Activated CD4-positive, alpha-beta memory T cell treated with anti-CD3 and anti-CD28 coated beads, Interleukin-2, amount 10 ng/mL, durations not matched to agents 7 days and 5 days (primary cell): ENCODE results near the gene YEATS4. TPM values are rescaled to one million over a fixed set of nuclear protein-coding genes. Genes with fewer than 3 reads are reported as not detected.
A peak's percentile ranks its signal among the peaks of the same experiment; 100 is the strongest.
"Not testable (repeated sequence)": the region's sequence is repeated elsewhere in the genome, so short reads cannot be mapped to it uniquely, and the experiment has no call there.

Experiments
- CTCF ChIA-PET: fragments of 350-600 bp; sonication (Branson Sonifier 250); formaldehyde crosslinking; loops from one replicate; lab custom pipeline; 2021; ENCODE audit warnings: antibody characterized with exemption, inconsistent platforms; lab: Charles Lee
- POLR2A ChIA-PET: fragments of 350-600 bp; sonication (Branson Sonifier 250); formaldehyde crosslinking; loops from one replicate; lab custom pipeline; 2021; ENCODE audit warnings: antibody characterized with exemption; lab: Charles Lee
- DNase-seq: peaks from one replicate; pipeline ENCODE4 v3.0.0-alpha.2; 2020
- H3K27ac Mint-ChIP-seq: one replicate; pipeline ENCODE4 v1.8.0; 2021; ENCODE audit warnings: mild to moderate bottlenecking, mixed read lengths
- H3K27me3 Mint-ChIP-seq: one replicate; pipeline ENCODE4 v1.8.0; 2021; ENCODE audit warnings: mixed read lengths
- H3K36me3 Mint-ChIP-seq: one replicate; pipeline ENCODE4 v1.8.0; 2021; ENCODE audit warnings: low read depth, mixed read lengths
- H3K4me1 Mint-ChIP-seq: one replicate; pipeline ENCODE4 v1.8.0; 2021; ENCODE audit warnings: mixed read lengths
- H3K4me3 Mint-ChIP-seq: one replicate; pipeline ENCODE4 v1.8.0; 2021; ENCODE audit warnings: mild to moderate bottlenecking, mixed read lengths
- H3K9me3 Mint-ChIP-seq: one replicate; pipeline ENCODE4 v1.8.0; 2021; ENCODE audit warnings: mixed read lengths
- total RNA-seq, 2 experiments: library from RNA; stranded (reverse); gene quantifications; one replicate each; pipeline ENCODE4 v1.2.3, GENCODE V29; 2021

YEATS4 gene
- total RNA-seq, result 10 to 100 TPM; 43.0 to 45.0 TPM

DNA sequence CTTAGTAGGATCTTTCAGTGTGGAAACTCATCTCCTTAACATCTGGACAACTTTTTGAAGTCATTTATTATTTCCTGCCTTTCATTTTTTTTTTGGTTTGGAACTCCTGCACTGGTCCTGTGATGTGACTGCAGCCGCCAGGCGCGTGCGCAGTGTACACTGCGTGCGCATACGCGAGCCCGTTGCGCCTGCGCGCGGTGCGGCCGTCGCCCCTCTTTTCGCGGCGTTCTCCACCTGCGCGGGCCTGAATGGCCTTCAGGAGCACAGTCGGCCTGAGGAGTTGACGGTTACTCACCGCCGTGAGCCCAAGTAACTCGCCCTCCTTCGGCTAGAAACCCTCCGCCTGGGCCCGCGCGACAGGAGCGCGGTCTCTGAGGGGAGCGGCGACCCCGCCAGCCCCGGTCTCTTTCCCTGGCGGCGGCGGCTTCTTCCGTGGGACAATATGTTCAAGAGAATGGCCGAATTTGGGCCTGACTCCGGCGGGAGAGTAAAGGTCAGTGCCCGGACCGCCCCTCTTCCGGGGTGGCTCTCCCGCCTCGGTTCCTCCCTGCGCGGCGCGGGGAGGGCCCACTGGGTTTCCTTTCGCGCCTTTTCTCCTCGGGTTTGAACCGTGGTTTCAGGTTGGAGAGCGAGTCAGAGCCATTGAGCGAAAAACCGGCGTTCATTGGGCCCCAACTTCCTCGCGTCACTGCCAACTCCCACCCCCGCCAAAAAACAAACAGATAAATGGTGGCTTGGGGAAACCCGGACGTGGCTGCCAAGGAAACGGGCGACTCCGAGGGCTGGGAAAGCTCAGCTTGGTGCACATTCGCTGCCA is at the start of gene YEATS4:
TSS of gene YEATS4 (plus strand) at position 213 of the 817 bp plus-strand sequence. CDS start at position 443, 230 bp downstream.
- peak within 1 kb of the TSS; percentile 92 for H3K4me3 Mint-ChIP-seq
- ChIA-PET POLR2A (interaction anchor here (0.8 to 3.0 kb wide), 13 partner anchors 25 to 380 kb away, joined by 3 to 38 read pairs (median 3); partner anchors contain the start of gene CCT2), CTCF (interaction anchor here (0.6 to 3.4 kb wide), 7 partner anchors 9 to 280 kb away, joined by 3 to 63 read pairs (median 4); partner anchors contain the start of gene LYZ)
- H3K4me1 Mint-ChIP-seq, result peaks cover 36% of the 10 kb centered on the region
- H3K27me3 Mint-ChIP-seq, result peaks cover 3% of the 10 kb centered on the region
- H3K27ac Mint-ChIP-seq, result peak within 1 kb of the TSS; percentile 89
- H3K36me3 Mint-ChIP-seq, result peaks cover 19% of the 10 kb centered on the region
- DNase-seq, result peak; percentile 91
- no peaks in the 10 kb centered on the region for H3K9me3 Mint-ChIP-seq

DNA sequence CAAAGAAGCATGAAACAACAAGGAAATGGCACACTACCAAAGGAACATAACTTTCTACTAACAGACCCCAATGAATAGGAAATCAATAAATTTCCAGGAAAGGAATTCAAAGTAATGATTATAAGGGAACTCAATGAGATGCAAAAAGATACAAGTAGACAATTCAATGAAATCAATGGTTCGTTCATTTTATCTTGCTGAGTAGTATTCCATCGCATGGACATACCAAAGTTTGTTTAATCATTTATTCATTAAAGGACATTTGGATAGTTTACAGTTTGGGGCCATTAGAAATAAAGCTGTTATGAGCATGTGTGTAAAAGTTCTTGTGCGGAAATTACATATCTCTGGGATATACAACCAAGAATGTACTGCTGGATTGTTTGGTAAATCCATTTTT is 46.3 kb upstream of the YEATS4 start:
- CTCF ChIA-PET, result no interaction called here
- POLR2A ChIA-PET, result no interaction called here
- Mint-ChIP-seq H3K27me3 (no peaks in the 10 kb centered on the region), H3K4me3 (no peak overlapping the region), H3K36me3 (no peaks in the 10 kb centered on the region), H3K9me3 (no peaks in the 10 kb centered on the region), H3K4me1 (no peaks in the 10 kb centered on the region), H3K27ac (no peak overlapping the region)
- DNase-seq, result no peak

DNA sequence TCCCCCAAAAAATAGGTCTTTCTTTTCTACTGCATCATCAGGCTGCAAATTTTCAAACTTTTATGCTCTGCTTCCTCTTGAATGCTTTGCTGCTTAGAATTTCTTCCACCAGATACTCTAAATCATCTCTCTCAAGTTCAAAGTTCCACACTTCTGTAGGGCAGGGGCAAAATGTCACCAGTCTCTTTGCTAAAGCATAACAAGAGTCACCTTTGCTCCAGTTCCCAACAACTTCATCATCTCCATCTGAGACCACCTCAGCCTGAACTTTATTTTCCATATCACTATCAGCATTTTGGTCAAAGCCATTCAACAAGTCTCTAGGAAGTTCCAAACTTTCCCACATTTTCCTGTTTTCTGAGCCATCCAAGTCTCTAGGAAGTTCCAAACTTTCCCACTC is 42.8 kb upstream of the YEATS4 start:
- H3K4me1 Mint-ChIP-seq, H3K9me3 Mint-ChIP-seq, H3K27ac Mint-ChIP-seq, H3K4me3 Mint-ChIP-seq, POLR2A ChIA-PET, CTCF ChIA-PET, H3K36me3 Mint-ChIP-seq, H3K27me3 Mint-ChIP-seq, DNase-seq: not testable (repeated sequence)

DNA sequence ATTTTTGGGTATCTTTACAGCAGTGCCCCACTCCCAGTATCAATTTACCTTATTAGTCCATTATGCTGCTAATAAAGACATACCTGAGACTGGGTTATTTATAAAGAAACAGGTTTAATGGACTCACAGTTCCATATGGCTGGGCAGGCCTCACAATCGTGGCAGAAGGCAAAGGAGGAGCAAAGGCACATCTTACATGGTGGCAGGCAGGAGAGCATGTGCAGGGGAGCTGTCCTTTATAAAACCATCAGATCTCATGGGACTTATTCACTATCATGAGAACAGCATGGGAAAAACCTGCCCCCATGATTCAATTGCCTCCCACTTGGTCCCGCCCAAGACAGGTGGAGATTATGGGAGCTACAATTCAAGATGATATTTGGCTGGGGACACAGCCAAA is 42.3 kb upstream of the YEATS4 start:
- H3K4me1 Mint-ChIP-seq, CTCF ChIA-PET, POLR2A ChIA-PET: not testable (repeated sequence)

DNA sequence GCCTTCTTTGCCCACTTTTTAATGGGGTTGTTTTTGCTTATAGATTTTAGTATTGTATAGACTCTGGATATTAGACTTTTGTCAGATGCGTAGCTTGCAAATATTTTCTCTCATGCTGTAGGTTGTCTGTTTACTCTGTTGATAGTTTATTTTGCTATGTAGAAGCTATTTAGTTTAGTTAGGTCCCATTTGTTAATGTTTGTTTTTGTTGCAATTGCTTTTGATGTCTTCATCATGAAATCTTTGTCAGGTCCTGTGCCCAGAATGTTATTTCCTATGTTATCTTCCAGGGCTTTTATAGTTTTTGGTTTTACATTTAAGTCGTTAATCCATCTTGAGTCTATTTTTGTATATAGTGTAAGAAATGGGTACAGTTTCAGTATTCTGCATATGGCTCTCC is 41.3 kb upstream of the YEATS4 start:
- Mint-ChIP-seq H3K9me3 (peaks cover 6% of the 10 kb centered on the region), H3K4me1 (no peaks in the 10 kb centered on the region), H3K36me3 (peaks cover 3% of the 10 kb centered on the region), H3K27me3 (peaks cover 8% of the 10 kb centered on the region), H3K4me3 (no peak overlapping the region), H3K27ac (no peak overlapping the region)
- DNase-seq, result no peak
- CTCF ChIA-PET, result no interaction called here
- POLR2A ChIA-PET, result no interaction called here

More for the DNA sequence above, 42.3 kb upstream of the YEATS4 start:
- H3K4me3 Mint-ChIP-seq, H3K27ac Mint-ChIP-seq, H3K36me3 Mint-ChIP-seq, H3K9me3 Mint-ChIP-seq, DNase-seq, H3K27me3 Mint-ChIP-seq: not testable (repeated sequence)

DNA sequence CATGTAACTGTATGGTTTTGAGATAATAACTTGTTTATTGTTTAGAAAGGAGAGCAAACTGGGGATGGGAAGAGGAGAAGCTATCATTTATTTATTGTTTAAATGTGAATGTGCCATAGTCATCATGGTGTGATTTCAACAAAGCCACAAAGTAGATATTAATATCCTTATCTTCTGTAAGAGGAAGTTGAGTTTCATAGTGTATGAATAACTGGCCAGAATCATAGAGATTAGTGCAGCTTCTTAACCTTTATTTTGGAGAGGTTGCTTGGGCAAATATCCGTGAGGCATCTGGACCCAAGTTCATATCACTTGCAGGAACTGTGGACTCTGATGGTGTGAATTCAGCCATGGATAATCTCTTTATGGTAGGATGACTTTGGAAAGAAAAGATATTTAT is 38.2 kb upstream of the YEATS4 start:
- H3K4me1 Mint-ChIP-seq, result peaks cover 4% of the 10 kb centered on the region
- no peak overlapping the region for H3K4me3 Mint-ChIP-seq
- H3K27me3 Mint-ChIP-seq, result peaks cover 8% of the 10 kb centered on the region
- POLR2A ChIA-PET, result interaction anchor here (0.7 kb wide), 1 partner anchor 11 kb away, joined by 3 read pairs; no protein-coding TSS in a partner anchor
- peaks cover 6% of the 10 kb centered on the region for H3K9me3 Mint-ChIP-seq
- DNase-seq, result no peak
- CTCF ChIA-PET, result interaction anchor here (0.9 kb wide), 1 partner anchor 13 kb away, joined by 3 read pairs; no protein-coding TSS in a partner anchor
- no peak overlapping the region for H3K27ac Mint-ChIP-seq
- H3K36me3 Mint-ChIP-seq, result peaks cover 3% of the 10 kb centered on the region

DNA sequence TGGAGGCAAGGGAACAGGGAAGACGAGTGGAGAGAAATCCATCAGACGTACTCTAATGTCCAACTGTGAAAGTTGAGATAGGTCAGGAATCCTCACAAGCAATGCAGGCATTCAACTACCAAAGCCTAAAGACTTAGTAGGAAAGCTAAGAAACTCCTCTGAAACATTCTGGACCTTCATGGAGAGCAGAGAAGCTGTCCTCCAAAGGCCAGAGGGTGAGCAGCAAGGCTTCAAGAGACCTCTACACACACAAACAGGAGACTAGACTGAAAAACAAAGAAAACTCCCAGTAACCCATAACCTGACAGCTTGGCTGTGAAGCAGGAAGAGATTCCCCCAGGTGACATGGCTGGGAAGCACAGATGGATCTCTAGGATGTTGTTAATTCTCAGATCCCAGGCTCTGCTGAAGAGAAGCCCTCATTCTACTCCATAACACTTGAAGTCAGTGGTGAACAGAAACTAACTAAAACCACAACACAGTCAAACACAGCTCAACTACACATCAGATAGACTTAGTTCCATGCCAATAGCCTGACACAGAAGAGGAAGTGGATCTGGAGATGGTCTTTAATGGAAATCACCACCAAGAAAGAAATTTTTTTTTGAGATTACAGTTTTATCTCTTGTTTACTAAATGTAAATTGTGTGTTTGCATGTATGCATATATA is 34.6 kb upstream of the YEATS4 start:
- H3K4me1 Mint-ChIP-seq, result peaks cover 19% of the 10 kb centered on the region
- H3K27me3 Mint-ChIP-seq, result peaks cover 5% of the 10 kb centered on the region
- H3K4me3 Mint-ChIP-seq, result no peak overlapping the region
- H3K36me3 Mint-ChIP-seq, result peaks cover 7% of the 10 kb centered on the region
- DNase-seq, result no peak
- ChIA-PET CTCF (interaction anchor here (0.7 to 1.4 kb wide), 2 partner anchors 34 to 168 kb away, joined by 4 to 6 read pairs; no protein-coding TSS in a partner anchor), POLR2A (interaction anchor here (1.4 kb wide), 1 partner anchor 10 kb away, joined by 5 read pairs; no protein-coding TSS in a partner anchor)
- H3K27ac Mint-ChIP-seq, result no peak overlapping the region
- H3K9me3 Mint-ChIP-seq, result peaks cover 2% of the 10 kb centered on the region

DNA sequence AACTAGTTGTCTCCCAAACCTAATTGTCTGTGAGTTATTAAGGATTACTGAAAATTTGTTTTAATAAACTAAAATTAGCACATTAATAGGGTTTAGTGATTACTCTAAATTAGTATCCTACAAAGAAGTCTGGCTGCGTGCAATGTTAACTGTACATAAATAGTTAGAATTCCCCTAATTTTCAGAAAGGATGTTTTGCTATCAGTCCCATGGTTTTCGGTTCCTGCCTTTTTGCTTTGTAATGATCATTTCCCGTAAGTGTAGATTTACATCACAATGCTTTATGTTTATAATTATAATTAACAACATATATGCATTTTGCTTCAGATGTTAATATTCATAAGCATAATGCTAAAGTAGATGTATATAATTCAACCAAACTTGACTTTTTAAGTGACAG is 31.1 kb upstream of the YEATS4 start:
- Mint-ChIP-seq H3K27ac (peak overlapping the region; percentile 47), H3K27me3 (no peaks in the 10 kb centered on the region), H3K36me3 (peaks cover 4% of the 10 kb centered on the region), H3K9me3 (no peaks in the 10 kb centered on the region), H3K4me3 (no peak overlapping the region), H3K4me1 (peaks cover 43% of the 10 kb centered on the region)
- ChIA-PET CTCF (no interaction called here), POLR2A (no interaction called here)
- no peak for DNase-seq

DNA sequence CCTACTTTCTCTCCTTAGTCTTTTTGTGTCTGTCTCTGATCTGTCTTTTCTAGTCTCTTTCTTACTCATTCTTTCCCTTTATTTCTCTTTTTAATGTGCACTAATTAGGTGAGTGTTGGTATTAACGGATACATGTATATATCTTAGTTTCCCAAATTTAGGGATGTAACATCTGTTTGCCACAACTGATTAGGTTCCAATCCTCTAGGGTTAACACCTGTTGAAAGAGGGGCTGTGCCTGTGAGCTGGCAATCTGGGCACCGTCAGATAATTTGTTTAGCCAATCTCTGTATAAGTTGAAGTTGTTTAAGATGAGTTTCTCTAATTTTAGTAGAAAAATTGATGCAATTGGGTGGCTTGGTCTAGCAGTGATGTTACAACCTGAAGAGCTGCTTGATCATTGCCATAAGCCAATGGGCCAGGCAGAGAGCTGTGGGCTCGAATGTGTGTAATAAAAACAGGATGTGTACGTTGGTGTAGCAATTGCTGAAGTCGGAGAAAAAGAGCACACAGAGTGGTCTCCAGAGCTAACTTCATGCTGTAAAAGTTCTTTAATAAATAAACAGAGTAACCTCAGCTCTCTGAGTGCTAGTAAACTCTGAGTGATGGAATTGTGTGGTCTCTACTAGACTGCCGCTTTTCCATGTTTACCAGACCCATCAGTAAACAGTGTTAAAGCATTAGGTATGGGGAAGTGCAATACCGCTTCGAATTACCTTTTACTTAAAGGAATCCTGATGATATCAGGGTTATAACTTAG is 29.7 kb upstream of the YEATS4 start:
- DNase-seq, result peak; percentile 52
- H3K27me3 Mint-ChIP-seq, result no peaks in the 10 kb centered on the region
- peak overlapping the region; percentile 92 for H3K27ac Mint-ChIP-seq
- peak overlapping the region; percentile 78 for H3K4me3 Mint-ChIP-seq
- H3K9me3 Mint-ChIP-seq, result no peaks in the 10 kb centered on the region
- ChIA-PET POLR2A (interaction anchor here (0.6 to 2.9 kb wide), 20 partner anchors 9 to 913 kb away, joined by 3 to 38 read pairs (median 6); partner anchors contain the start of genes CCT2, CPSF6, FRS2 and LYZ), CTCF (interaction anchor here (1.0 to 6.8 kb wide), 6 partner anchors 28 to 241 kb away, joined by 3 to 49 read pairs (median 12); no protein-coding TSS in a partner anchor)
- peaks cover 53% of the 10 kb centered on the region for H3K4me1 Mint-ChIP-seq
- peaks cover 4% of the 10 kb centered on the region for H3K36me3 Mint-ChIP-seq

DNA sequence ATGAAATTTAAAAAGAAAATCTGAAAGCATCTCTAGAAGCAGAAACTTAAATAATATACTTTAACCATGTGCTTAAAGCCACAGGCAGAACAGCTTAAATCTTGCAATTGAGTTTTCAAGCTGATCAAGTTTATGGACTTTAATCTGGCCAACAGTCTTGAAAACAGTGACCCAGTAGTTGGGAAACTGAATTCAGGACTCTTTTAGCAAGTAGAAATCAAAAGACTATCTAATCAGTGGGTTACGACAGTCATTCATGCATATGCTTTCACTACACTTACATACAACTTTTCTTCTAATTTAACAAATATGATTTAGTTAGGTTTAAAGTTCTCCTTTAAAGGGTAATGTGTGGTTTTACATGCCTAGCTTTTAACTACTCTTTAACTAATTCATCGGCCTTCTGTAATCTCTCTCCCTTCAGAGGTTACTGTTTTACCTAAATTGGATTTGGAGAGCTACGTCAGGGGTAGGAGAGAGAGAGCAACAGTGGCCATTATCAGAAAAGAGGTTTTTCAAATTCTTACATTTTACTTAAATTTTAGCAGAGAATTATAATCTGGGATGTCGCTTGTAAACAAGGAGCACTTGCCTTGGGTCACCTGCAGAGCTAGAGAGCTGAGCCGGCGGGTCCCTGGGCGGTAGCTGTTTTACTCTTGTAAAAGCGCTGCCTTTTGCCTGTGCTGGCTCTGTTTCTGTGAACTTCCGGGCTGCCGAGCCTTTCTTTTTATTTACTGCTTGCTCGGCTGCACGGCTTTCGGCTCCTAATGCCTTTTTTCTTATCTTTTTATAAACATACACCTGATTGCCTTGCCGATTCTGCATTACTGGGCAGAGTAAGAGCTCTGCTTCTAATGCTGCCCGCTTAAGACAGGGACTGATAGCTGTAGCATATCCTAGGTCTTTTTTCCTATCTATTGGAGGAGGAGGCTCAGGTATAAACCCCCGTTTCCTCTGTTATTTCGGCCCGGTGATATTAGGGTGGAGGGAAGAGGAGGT is 28.8 kb upstream of the YEATS4 start:
- no peaks in the 10 kb centered on the region for H3K9me3 Mint-ChIP-seq
- ChIA-PET CTCF (interaction anchor here (0.7 to 6.8 kb wide), 13 partner anchors 11 to 309 kb away, joined by 3 to 49 read pairs (median 5); partner anchors contain the start of genes CCT2 and LYZ), POLR2A (interaction anchor here (0.8 to 2.9 kb wide), 29 partner anchors 8 to 912 kb away, joined by 3 to 38 read pairs (median 5); partner anchors contain the start of genes CCT2, CPSF6, FRS2 and LYZ)
- H3K4me3 Mint-ChIP-seq, result peak overlapping the region; percentile 78
- H3K36me3 Mint-ChIP-seq, result peaks cover 4% of the 10 kb centered on the region
- no peaks in the 10 kb centered on the region for H3K27me3 Mint-ChIP-seq
- DNase-seq, result peak; percentile 73
- H3K4me1 Mint-ChIP-seq, result peaks cover 53% of the 10 kb centered on the region
- peak overlapping the region; percentile 92 for H3K27ac Mint-ChIP-seq

DNA sequence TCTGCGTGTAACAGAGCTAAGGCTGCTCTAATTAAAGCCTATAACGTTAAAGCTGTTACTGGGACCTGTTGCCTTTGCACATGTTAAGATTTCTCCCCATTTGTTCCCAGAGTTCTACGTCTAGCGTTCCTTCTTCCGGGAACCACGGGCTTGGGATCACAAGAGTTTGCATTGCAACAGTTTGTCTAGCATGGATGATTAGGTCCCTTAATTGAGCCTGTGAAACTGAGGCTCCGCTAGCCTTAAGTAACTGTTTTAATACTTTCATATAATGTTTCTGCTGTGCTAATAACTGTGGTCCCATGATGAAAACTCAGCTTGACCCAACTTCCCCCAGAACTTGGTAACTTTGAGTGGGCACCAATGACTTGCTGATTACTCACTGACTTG is 28.0 kb upstream of the YEATS4 start:
- CTCF ChIA-PET, result interaction anchor here (0.7 to 6.8 kb wide), 13 partner anchors 11 to 309 kb away, joined by 3 to 49 read pairs (median 5); partner anchors contain the start of genes CCT2 and LYZ
- Mint-ChIP-seq H3K27ac (peak overlapping the region; percentile 92), H3K4me1 (peaks cover 53% of the 10 kb centered on the region), H3K27me3 (no peaks in the 10 kb centered on the region), H3K36me3 (peaks cover 3% of the 10 kb centered on the region), H3K9me3 (no peaks in the 10 kb centered on the region), H3K4me3 (peak overlapping the region; percentile 78)
- no peak for DNase-seq
- POLR2A ChIA-PET, result interaction anchor here (0.8 to 2.9 kb wide), 20 partner anchors 8 to 524 kb away, joined by 3 to 38 read pairs (median 4); partner anchors contain the start of genes CCT2, CPSF6 and RAB3IP
